Measurements from ENCODE around the gene DENND2A.
A peak's percentile ranks its signal among the peaks of the same experiment; 100 is the strongest.
"Not testable (repeated sequence)": the region's sequence is repeated elsewhere in the genome, so short reads cannot be mapped to it uniquely, and the experiment has no call there.

DENND2A gene

DNA sequence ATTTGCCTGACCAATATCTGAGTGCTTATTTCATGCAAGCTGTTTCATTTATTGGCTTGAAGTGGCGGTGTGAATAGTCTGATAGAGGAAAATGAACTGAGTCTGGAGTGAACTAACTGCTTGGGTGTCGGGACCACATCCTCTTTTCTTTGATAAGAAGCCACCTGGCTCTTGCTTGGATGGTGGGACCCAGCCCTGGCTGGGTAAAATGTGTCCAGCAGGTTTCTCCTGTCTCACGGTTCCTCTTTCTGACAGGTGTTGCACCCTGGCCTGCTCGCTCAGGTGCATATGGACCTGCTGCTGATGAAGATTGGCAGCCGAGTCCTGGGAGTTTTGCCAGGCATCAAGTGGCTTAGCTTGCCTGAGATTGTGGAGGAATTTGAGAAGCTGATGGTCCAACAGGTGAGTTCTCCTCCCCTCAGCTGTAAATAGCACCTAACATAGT, 33.8 kb upstream of the DENND2A start:
- DNase-seq (ENCODE audit: extremely low spot score) = peak; percentile 54
- TF ChIP-seq, protein P1, sequence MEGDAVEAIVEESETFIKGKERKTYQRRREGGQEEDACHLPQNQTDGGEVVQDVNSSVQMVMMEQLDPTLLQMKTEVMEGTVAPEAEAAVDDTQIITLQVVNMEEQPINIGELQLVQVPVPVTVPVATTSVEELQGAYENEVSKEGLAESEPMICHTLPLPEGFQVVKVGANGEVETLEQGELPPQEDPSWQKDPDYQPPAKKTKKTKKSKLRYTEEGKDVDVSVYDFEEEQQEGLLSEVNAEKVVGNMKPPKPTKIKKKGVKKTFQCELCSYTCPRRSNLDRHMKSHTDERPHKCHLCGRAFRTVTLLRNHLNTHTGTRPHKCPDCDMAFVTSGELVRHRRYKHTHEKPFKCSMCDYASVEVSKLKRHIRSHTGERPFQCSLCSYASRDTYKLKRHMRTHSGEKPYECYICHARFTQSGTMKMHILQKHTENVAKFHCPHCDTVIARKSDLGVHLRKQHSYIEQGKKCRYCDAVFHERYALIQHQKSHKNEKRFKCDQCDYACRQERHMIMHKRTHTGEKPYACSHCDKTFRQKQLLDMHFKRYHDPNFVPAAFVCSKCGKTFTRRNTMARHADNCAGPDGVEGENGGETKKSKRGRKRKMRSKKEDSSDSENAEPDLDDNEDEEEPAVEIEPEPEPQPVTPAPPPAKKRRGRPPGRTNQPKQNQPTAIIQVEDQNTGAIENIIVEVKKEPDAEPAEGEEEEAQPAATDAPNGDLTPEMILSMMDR (IDR thresholded peaks at IDR 0.05; ENCODE audit: control extremely low read depth, extremely low read depth, low read depth, missing control alignments) = no peak

DNA sequence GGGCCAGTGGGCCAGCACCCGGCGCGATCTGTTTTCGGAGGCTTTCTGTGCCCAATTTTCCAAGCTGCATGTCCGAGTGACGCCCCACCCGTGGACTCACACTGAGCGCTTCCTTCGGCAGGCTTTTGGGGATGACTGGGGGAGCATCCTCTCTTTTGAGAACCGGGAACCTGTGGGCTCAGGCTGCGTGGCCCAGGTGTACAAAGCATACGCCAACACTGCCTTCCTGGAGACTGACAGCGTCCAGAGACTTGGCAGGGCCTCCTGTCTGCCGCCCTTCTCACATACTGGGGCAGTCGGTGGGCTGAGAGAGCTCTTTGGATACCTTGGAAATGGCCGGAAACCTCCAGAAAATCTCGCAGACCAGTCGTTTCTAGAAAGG, 33.2 kb upstream of the DENND2A start:
- TF ChIP-seq, protein P1 (IDR thresholded peaks at IDR 0.05; ENCODE audit: control extremely low read depth, extremely low read depth, low read depth, missing control alignments) = no peak
- ChIA-PET CTCF (interaction anchor here (0.7 to 4.2 kb wide), 9 partner anchors 13 to 341 kb away, joined by 3 to 23 read pairs (median 4); partner anchors contain the start of gene MRPS33), POLR2A (no interaction called here)
- no peak for DNase-seq (ENCODE audit: extremely low spot score)

More for the DNA sequence above, 33.8 kb upstream of the DENND2A start:
- ChIA-PET POLR2A (no interaction called here), CTCF (interaction anchor here (0.7 to 4.2 kb wide), 12 partner anchors 12 to 341 kb away, joined by 3 to 23 read pairs (median 4); partner anchors contain the start of gene MRPS33)

DNA sequence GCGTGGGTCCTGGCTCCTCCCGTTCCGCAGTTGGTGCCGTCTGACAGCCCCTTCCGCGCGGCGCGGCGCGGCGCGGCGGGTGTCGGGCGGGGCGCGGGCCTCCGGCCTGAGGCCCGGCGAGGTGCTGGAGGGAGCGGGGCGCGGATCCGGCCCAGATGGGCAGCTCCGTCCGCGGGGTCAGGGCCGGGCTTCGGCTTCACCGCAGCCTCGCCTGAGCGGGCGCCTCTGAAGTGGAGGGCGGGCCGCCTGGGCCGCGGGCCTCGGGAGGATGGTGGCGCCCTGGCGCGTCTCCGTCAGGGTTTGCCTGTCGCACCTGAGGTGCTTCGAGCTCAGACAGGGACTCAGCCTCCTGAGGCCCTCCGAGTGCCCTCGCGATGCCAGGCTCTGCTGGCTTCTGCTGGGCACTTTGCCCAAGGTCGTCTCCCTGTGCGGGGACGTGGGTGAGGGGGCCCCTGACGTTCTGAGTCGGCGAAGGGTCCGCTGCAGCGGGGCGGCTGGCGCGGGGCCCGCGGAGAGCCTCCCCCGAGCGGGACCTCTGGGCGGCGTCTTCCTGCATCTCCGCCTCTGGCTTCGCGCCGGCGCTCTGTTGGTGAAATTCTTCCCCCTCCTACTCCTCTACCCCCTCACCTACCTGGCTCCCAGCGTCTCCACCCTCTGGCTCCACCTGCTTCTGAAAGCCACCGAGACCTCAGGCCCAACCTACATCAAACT, 32.6 kb upstream of the DENND2A start:
- ChIA-PET POLR2A (no interaction called here), CTCF (interaction anchor here (0.7 to 4.2 kb wide), 6 partner anchors 13 to 342 kb away, joined by 3 to 23 read pairs (median 4); partner anchors contain the start of gene MRPS33)
- peak; percentile 66 for DNase-seq (ENCODE audit: extremely low spot score)
- TF ChIP-seq, protein P1 (IDR thresholded peaks at IDR 0.05; ENCODE audit: control extremely low read depth, extremely low read depth, low read depth, missing control alignments) = no peak

DNA sequence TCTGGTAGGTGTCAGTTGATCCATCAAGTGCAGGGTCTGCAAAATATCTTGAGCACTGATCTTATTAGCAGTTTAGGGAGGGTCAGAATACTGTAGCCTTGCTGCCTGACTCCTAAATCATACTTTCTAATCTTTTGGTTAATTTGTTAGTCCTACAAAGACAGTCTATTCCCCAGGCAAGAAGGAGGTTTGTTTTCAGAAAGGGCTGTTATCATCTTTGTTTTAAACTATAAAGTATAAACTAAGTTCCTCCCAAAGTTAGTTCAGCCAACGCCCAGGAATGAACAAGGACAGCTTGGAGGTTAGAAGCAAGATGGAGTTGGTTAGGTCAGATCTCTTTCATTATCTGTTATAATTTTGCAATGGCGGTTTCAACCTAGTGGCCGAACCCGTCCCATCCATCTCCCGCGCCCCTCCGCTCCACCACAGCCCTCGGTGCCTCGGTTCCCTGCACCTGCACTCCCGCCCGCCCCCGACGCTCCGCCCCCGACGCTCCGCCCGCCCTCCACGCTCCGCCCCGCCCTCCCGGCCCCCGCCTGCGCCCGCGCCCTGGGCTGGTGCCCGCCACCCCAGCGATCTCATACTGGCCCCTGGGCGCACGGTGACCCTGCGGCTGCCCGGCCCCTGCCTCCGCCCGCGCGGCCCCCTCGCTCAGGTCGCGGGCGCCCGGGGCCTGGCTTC, 31.9 kb upstream of the DENND2A start, which contains the start of gene ADCK2:
Gene ADCK2, plus strand, starts transcription at position 564 of the 681 bp plus-strand sequence. CDS start 386 bp downstream, outside the sequence.
- DNase-seq (ENCODE audit: extremely low spot score) = peak; percentile 91
- ChIA-PET CTCF (interaction anchor here (2.1 kb wide), 1 partner anchor 342 kb away, joined by 4 read pairs; no protein-coding TSS in a partner anchor), POLR2A (no interaction called here)
- TF ChIP-seq, protein P1 (IDR thresholded peaks at IDR 0.05; ENCODE audit: control extremely low read depth, extremely low read depth, low read depth, missing control alignments) = no peak

DNA sequence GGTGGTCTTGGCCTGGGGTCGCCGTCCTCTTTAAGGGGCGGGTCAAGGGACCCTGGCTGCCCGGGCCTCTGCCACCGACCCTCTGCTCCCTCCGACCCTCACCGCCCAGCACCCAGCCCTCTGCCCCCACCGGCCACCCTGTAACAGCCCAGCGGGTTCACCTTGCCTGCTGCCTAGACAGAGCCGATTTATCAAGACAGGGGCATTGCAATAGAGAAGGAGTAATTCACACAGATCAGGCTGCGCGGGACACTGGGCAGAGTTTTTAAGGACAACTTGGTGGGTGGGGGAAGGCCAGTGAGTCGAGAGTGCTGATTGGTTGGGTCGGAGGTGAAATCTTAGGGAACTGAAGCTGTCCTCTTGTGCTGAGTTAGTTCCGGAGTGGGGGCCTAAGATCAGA, 31.4 kb upstream of the DENND2A start:
- TF ChIP-seq, protein P1 (IDR thresholded peaks at IDR 0.05; ENCODE audit: control extremely low read depth, extremely low read depth, low read depth, missing control alignments) = no peak
- no peak for DNase-seq (ENCODE audit: extremely low spot score)
- POLR2A ChIA-PET = no interaction called here
- CTCF ChIA-PET = no interaction called here

DNA sequence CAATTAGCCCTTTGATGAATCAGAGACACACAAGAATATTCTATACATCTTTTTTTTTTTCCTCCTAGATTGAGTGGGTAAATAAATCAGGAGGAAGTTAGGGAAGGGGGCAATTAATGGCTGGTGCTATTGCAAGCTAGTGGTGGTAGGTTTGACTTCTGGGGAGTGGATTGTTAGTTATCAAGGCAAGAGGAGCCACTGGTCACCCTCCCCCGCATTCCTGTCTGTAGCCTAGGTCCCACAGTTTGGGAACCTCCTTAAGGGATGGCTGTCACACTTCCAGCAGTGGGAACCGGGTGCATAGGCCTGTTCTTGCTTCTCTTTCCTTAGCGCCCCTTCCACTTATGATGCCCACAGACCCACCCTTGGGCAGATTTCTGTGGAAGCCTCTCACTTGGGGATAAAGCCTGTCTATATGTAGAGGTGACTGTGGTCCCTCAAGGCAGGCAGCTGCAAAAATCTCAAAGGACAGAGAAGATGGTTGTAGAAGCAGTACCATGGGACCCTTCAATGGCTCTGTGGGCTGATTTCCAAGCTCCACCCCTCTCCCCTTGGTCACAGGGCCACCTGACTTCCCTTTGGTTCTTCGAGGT, 29.8 kb upstream of the DENND2A start:
- CTCF ChIA-PET = interaction anchor here (1.5 kb wide), 1 partner anchor 9 kb away, joined by 3 read pairs; no protein-coding TSS in a partner anchor
- POLR2A ChIA-PET = no interaction called here

DNA sequence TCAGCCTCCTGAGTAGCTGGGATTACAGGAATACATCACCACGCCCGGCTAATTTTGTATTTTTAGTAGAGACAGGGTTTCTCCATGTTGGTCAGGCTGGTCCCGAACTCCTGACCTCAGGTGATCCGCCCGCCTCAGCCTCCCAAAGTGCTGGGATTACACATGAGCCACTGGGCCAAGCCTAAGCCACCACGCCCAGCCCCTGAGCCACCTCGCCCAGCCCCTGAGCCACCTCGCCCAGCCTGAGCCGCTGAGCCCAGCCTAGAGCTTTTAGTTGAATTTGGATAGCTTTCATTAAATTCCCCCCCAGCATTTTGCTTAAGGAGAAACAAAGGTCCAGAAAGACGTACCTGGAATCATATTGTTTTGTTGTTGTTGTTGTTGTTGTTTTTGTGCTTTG, 29.2 kb upstream of the DENND2A start:
- not testable (repeated sequence) for DNase-seq (ENCODE audit: extremely low spot score)
- CTCF ChIA-PET = interaction anchor here (1.0 to 1.5 kb wide), 3 partner anchors 10 to 20 kb away, joined by 3 to 5 read pairs (median 3); no protein-coding TSS in a partner anchor
- POLR2A ChIA-PET = interaction anchor here (0.6 kb wide), 1 partner anchor 140 kb away, joined by 4 read pairs; no protein-coding TSS in a partner anchor

More for the DNA sequence above, 29.8 kb upstream of the DENND2A start:
- no peak for DNase-seq (ENCODE audit: extremely low spot score)
- TF ChIP-seq, protein P1 (IDR thresholded peaks at IDR 0.05; ENCODE audit: control extremely low read depth, extremely low read depth, low read depth, missing control alignments) = no peak
